A549 (cell line): ENCODE measurements around the gene GZF1.

Experiments used
- CTCF ChIP-seq: fragments of >200 bp; sonication (Bioruptor Twin); formaldehyde crosslinking; IDR thresholded peaks from 3 replicates; pipeline ENCODE4 v1.5.1; 2016
- E2F6 ChIP-seq: IDR thresholded peaks from 2 replicates; pipeline ENCODE4 v1.6.1; 2012; ENCODE audit warnings: low read depth, borderline replicate concordance
- EP300 ChIP-seq, 2 experiments: fragments of >200 bp; sonication (Bioruptor Twin); formaldehyde crosslinking; IDR thresholded peaks; 2 replicates in 1 of 2; 3 replicates in 1 of 2; pipeline ENCODE4 v1.6.1; 2016 to 2017
- MYC ChIP-seq: IDR thresholded peaks from 2 replicates; pipeline ENCODE4 v1.6.1; 2012; ENCODE audit warnings: mild to moderate bottlenecking, inconsistent platforms, low read length, improper control_type of control experiment, borderline replicate concordance
- POLR2A ChIP-seq: IDR thresholded peaks from 2 replicates; pipeline ENCODE4 v1.6.1; 2012; ENCODE audit warnings: mild to moderate bottlenecking, low read length
- RFX5 ChIP-seq: fragments of 450-650 bp; IDR thresholded peaks from 2 replicates; pipeline ENCODE4 v1.7.1; 2014; ENCODE audit warnings: antibody characterized with exemption, mild to moderate bottlenecking, moderate library complexity
- SMC3 ChIP-seq: fragments of >200 bp; sonication (Bioruptor Twin); formaldehyde crosslinking; IDR thresholded peaks from 3 replicates; pipeline ENCODE4 v1.6.1; 2018; ENCODE audit warnings: inconsistent platforms
- TF ChIP-seq, protein P1 (sequence below): IDR thresholded peaks from 2 replicates; pipeline ENCODE4 v1.6.1; 2012

DNA sequence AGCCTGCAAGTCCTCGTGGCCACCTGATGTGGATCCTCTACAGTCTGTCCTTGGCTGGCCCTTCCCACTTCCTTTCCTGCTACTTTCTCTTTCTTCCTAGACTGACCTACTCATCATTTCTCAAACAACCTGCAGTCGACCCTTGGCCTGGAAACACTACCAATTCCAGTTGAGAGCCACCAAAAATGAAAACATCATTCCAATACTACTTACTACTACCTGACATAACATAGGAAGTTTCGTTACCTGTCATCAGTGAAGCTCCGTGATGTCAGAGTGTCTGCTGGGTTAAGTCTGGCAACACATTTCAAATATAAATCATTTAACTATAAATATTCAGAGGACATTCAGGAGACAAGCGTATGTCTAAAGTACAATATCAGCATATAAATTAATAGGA is 13.8 kb downstream of the GZF1 start:
- TF ChIP-seq CTCF (no peak), RFX5 (no peak), E2F6 (no peak), EP300 (IDR thresholded peaks at IDR 0.05) (no peak), POLR2A (no peak), SMC3 (no peak), MYC (no peak)
- TF ChIP-seq, protein P1, sequence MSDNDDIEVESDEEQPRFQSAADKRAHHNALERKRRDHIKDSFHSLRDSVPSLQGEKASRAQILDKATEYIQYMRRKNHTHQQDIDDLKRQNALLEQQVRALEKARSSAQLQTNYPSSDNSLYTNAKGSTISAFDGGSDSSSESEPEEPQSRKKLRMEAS: no peak
